Activated T-cell treated with anti-CD3 and anti-CD28 coated beads for 48 hours (primary cell): ENCODE measurements around the gene GSE1.

Experiments
- DNase-seq: peaks from one replicate; pipeline ENCODE4 v3.0.0-alpha.2; 2020; ENCODE audit warnings: low read depth

GSE1 gene

DNA sequence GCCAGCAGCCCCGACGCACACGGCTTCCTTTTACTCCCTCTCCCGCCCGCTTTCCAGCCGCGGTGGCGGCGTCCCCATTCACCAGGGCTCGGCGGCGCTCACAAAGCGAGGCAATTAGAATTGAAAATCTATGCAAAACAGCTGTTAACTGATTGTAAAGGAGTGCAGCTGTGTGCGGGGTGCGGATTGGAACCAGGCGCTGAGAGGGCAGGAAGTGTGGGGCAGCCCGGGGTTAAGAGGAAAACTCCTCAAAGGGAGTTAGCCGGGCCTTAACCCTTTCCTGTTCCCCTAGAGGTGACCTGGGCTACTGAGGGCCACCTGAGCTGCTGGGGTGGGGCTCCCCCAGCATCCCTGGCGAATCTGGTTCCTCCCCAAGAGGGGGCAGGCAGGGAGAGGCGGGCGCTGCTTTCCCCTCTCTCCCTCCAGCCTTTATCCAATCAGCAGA, 5.8 kb upstream of the GSE1 start:
- DNase-seq: no peak

DNA sequence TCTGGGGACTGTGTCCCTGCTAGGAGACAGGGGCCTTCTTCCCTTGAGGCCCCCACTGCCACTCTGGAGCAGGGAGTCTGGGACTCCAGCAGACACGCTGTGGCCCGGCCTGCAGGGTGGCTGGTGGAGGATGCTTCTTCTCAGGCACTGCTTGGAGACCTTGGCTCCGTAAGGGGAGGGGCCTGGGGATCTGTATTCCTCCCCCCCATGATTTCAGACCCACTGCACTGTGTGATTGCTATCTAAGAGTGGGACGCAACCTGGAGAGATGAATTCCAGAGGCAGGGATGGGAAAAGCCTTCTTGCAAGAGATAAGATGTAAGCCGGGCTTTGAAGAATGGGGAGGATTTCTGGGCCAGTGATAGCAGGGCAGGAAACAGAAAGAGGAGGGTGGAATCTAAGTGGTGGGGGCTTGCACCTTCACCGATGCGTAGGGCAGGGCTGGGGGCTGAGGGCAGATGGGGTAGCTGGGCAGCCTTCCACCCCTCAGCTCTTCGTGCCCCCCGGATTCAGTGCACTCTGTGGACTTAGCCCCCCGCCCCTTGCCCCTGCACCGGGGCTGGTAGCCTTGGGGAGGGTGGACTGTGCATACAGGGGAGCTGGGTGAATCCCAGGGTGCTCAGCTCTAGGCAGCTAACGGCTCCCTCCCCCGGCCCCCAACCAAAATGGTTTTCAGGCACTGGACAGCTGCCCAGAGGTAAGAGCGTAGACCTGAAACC, 5.2 kb upstream of the GSE1 start:
- DNase-seq: no peak

GRCh38 chr16:85608515-85608885, 4.6 kb upstream of the GSE1 start:
- no peak for DNase-seq

- DNase-seq: no peak
These were observed 4.2 kb upstream of the GSE1 start for GRCh38 chr16:85608887-85609286.

- DNase-seq: no peak
These were observed 3.6 kb upstream of the GSE1 start for GRCh38 chr16:85609539-85609938.

- no peak for DNase-seq
These were observed 3.1 kb upstream of the GSE1 start for GRCh38 chr16:85610059-85610445.

GRCh38 chr16:85610446-85611193, 2.5 kb upstream of the GSE1 start:
- peak; percentile 91 for DNase-seq

- DNase-seq: no peak
These were observed 2.0 kb upstream of the GSE1 start for GRCh38 chr16:85611194-85611443.

DNA sequence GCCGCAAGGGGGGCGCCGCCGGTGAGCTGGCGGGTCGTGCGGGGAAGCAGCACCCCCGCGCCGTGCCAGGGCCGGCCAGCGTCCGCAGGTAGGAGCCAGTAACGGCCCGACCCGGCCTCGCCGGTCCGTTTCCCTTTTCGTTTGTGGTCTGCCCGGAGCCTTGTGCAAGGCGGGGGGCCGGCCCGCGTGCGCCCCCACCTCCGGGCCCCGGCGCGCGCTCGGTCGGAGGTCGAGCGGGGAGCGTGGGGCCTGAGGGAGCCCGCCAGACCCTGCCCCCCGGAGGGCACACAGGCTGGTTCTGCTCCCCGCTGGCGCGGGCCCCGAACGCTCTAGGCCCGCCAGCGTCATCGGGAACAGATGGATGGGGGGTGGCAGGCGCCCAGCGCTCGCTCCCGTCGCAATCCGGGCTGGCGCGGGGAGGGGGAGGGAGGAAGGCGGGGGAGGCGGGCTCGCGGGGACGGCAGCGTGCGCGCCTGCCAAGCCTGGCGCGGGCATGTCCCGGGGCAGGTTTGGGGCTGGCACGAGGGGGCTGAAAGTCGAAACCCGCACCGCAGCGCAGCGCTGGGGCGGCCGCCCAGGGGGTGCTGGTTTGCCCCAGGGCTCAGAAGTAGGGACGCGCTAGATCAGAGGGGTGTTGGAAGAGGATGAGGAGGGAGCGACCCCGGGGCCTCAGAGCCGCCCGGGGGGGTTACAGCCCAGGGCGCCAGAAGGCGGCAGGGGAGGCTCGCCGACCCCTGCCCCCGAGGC, 1.5 kb upstream of the GSE1 start:
- peak; percentile 43 for DNase-seq

- DNase-seq: no peak
These were observed 826 bp upstream of the GSE1 start for GRCh38 chr16:85612191-85612800.

GRCh38 chr16:85613604-85614337, 649 bp downstream of the GSE1 start:
- DNase-seq: no peak

GRCh38 chr16:85614338-85615013, 1.4 kb downstream of the GSE1 start:
- no peak for DNase-seq

GRCh38 chr16:85615014-85615851, 2.1 kb downstream of the GSE1 start:
- peak; percentile 67 for DNase-seq

- DNase-seq: peak; percentile 78
These were observed 2.9 kb downstream of the GSE1 start for GRCh38 chr16:85615852-85616606.

DNA sequence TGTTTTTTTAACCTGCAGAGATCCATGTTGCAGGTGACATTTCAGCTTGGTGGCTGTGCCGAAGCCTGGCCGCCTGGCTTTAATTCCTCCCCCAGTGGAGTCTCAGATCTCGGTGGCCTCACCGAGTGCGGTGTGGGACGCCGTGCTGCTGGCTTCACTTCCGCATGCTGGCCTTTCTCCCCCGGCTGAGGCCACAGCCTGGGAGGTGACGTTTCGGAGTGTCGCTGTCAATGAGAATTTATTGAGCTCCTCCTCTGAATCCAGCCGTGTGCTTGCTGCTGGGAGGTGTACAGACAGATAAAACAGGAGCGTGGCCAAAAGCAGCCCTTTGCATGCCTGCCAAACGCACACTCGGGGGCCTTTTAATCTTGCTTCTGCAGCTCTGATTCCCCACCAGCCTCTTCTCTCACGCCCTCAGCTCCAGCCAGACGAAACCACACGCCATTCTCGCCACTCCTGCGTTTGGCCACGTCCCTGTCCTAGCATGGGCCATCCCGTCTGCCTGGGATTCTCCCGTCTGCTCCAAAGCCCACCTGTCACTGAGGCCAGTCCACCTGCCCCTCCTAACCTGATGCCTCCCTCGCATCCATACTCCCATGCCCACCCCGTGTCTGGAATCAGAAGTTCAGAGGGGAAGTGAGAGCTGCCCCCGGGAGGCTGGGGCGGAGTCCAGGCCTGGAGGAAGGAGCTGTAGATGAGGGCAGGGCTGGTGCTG, 3.6 kb downstream of the GSE1 start:
- no peak for DNase-seq

DNA sequence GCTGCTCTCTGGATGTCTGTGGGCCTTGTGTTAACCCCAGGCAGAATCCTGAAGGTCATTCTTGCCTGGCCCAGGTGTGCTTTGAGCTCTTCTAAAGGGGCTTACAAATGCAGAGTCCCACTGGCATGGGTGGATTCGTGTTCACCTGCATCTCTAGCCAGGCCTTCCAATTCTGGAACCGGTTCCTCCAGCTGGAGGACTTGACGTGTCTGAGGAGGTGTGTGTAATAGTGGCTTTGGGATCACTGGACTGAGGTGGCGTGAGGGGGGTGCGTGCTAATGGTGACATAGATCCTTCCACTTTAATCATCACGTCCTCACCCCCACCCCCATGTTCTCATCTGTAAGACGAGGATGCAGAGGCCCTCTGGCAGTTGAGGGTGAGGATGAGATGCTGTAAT, 4.8 kb downstream of the GSE1 start:
- DNase-seq: no peak

GRCh38 chr16:85618521-85618920, 5.4 kb downstream of the GSE1 start:
- no peak for DNase-seq

- no peak for DNase-seq
These were observed 6.2 kb downstream of the GSE1 start for GRCh38 chr16:85619101-85619891.
